AG04450 (cell line): ENCODE measurements around the gene NAPG. TPM values are rescaled to one million over a fixed set of nuclear protein-coding genes. Genes with fewer than 3 reads are reported as not detected.

ENCODE experiments used
- CTCF ChIA-PET: fragments of 300-600, 350-600 bp; formaldehyde crosslinking; extraction: SDS; loops from one replicate; lab custom pipeline; 2022; ENCODE audit warnings: antibody characterized with exemption, inconsistent platforms; lab: Charles Lee
- POLR2A ChIA-PET: fragments of 350-600 bp; formaldehyde crosslinking; extraction: SDS; loops from one replicate; lab custom pipeline; 2021; ENCODE audit warnings: antibody characterized with exemption, inconsistent platforms; lab: Yijun Ruan, JAX
- DNase-seq: peaks from one replicate; pipeline ENCODE4 v3.0.0-alpha.2; 2011; ENCODE audit warnings: low read depth, low spot score
- H3K27ac ChIP-seq: one replicate; pipeline ENCODE4 v1.5.1; 2012; ENCODE audit warnings: low read depth, low read length, control low read depth
- H3K27me3 ChIP-seq: one replicate; pipeline ENCODE4 v1.6.0; 2012; ENCODE audit warnings: low read length; ENCODE audit not compliant: control insufficient read depth, insufficient read depth
- H3K4me3 ChIP-seq: 2 replicates; pipeline ENCODE4 v1.5.1; 2011; ENCODE audit warnings: mild to moderate bottlenecking, low read depth, low read length, control low read depth
- H3K9me3 ChIP-seq: 2 replicates; pipeline ENCODE4 v1.5.1; 2012; ENCODE audit warnings: low read length; ENCODE audit not compliant: control insufficient read depth, insufficient read depth
- polyA plus RNA-seq: library from polyadenylated mRNA; depleted of rRNA; stranded (reverse); fragments of >200 nt; gene quantifications from 2 replicates; pipeline ENCODE4 v1.2.3, GENCODE V29; 2011
- TF ChIP-seq, protein P1 (sequence below): IDR thresholded peaks from 2 replicates; pipeline ENCODE4 v1.5.1; 2011; ENCODE audit warnings: low read depth, low read length, control low read depth, inconsistent platforms

The NAPG gene
- polyA plus RNA-seq, 1 experiment = 19.8 TPM

GRCh38 chr18:10560452-10561045, 34.7 kb downstream of the NAPG start:
- Histone ChIP-seq H3K9me3 (no peaks in the 10 kb centered on the region; the same call in 1 of the 2 replicates), H3K4me3 (peak overlapping the region; percentile 31; the same call in 1 of the 2 replicates), H3K27ac (no peak overlapping the region), H3K27me3 (no peaks in the 10 kb centered on the region)
- TF ChIP-seq, protein P1, sequence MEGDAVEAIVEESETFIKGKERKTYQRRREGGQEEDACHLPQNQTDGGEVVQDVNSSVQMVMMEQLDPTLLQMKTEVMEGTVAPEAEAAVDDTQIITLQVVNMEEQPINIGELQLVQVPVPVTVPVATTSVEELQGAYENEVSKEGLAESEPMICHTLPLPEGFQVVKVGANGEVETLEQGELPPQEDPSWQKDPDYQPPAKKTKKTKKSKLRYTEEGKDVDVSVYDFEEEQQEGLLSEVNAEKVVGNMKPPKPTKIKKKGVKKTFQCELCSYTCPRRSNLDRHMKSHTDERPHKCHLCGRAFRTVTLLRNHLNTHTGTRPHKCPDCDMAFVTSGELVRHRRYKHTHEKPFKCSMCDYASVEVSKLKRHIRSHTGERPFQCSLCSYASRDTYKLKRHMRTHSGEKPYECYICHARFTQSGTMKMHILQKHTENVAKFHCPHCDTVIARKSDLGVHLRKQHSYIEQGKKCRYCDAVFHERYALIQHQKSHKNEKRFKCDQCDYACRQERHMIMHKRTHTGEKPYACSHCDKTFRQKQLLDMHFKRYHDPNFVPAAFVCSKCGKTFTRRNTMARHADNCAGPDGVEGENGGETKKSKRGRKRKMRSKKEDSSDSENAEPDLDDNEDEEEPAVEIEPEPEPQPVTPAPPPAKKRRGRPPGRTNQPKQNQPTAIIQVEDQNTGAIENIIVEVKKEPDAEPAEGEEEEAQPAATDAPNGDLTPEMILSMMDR = peak; percentile 82
- peak; percentile 53 for DNase-seq
- ChIA-PET POLR2A (no interaction called here), CTCF (interaction anchor here (0.6 to 5.8 kb wide), 45 partner anchors 9 to 1442 kb away, joined by 3 to 78 read pairs (median 4); no protein-coding TSS in a partner anchor)

DNA sequence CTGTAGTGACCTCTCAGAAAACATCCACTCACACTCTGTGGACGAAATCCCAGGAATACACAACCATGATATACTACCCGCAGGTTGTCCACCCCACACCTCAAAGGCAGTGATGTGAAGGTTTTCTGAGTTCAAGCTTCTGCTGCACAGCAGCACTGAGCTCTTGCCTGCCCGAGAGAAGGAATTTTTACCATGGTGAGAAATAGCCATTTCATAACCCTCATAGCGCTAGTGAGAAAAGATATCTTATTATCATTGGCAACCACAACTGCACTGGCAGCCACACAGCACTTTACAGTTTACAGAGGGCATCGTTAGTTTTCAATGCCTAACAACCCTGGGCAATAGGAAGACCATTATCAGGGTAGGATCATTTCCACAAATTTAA, 36.9 kb downstream of the NAPG start:
- H3K27me3 ChIP-seq = no peaks in the 10 kb centered on the region
- no peaks in the 10 kb centered on the region; the same call in 1 of the 2 replicates for H3K9me3 ChIP-seq
- CTCF ChIA-PET = interaction anchor here (1.0 to 5.8 kb wide), 4 partner anchors 591 to 990 kb away, joined by 4 to 78 read pairs (median 6); no protein-coding TSS in a partner anchor
- POLR2A ChIA-PET = no interaction called here
- H3K27ac ChIP-seq = no peak overlapping the region
- no peak overlapping the region for H3K4me3 ChIP-seq
- DNase-seq = no peak
- TF ChIP-seq, protein P1 = no peak

- no peak overlapping the region for H3K27ac ChIP-seq
- H3K27me3 ChIP-seq = no peaks in the 10 kb centered on the region
- TF ChIP-seq, protein P1 = no peak
- ChIA-PET POLR2A (no interaction called here), CTCF (interaction anchor here (1.6 to 5.8 kb wide), 2 partner anchors 590 to 989 kb away, joined by 8 to 78 read pairs; no protein-coding TSS in a partner anchor)
- no peak for DNase-seq
- H3K4me3 ChIP-seq = no peak overlapping the region
- H3K9me3 ChIP-seq = no peaks in the 10 kb centered on the region; the same call in 1 of the 2 replicates
Observed at GRCh38 chr18:10563886-10564285, 38.1 kb downstream of the NAPG start.

- TF ChIP-seq, protein P1 = no peak
- H3K27me3 ChIP-seq = no peaks in the 10 kb centered on the region
- no peak for DNase-seq
- no peak overlapping the region for H3K4me3 ChIP-seq
- no peaks in the 10 kb centered on the region; the same call in 1 of the 2 replicates for H3K9me3 ChIP-seq
- CTCF ChIA-PET = no interaction called here
- H3K27ac ChIP-seq = no peak overlapping the region
- POLR2A ChIA-PET = no interaction called here
Observed at GRCh38 chr18:10564975-10565773, 39.3 kb downstream of the NAPG start.

GRCh38 chr18:10565835-10566234, 40.0 kb downstream of the NAPG start:
- POLR2A ChIA-PET = no interaction called here
- Histone ChIP-seq H3K27me3 (no peaks in the 10 kb centered on the region), H3K4me3 (no peak overlapping the region)

More at GRCh38 chr18:10565835-10566234, 40.0 kb downstream of the NAPG start:
- no peaks in the 10 kb centered on the region; the same call in 1 of the 2 replicates for H3K9me3 ChIP-seq
- TF ChIP-seq, protein P1 = no peak
- no peak overlapping the region for H3K27ac ChIP-seq
- CTCF ChIA-PET = no interaction called here
- no peak for DNase-seq
